H9 (cell line): ENCODE results near the gene MEP1B. TPM values are rescaled to one million over a fixed set of nuclear protein-coding genes. Genes with fewer than 3 reads are reported as not detected.

Experiments
- DNase-seq: peaks from one replicate; pipeline ENCODE4 v3.0.0-alpha.2; 2017
- H2AFZ ChIP-seq: one replicate; pipeline ENCODE4 v1.6.1; 2013; ENCODE audit warnings: mild to moderate bottlenecking, low read length, control low read depth, moderate library complexity
- H2AK5ac ChIP-seq: 2 replicates; pipeline ENCODE4 v1.6.1; 2013; ENCODE audit warnings: low read length, control low read depth, mixed read lengths; ENCODE audit not compliant: insufficient read length
- H2BK120ac ChIP-seq: one replicate; pipeline ENCODE4 v1.6.1; 2013; ENCODE audit warnings: low read depth, mild to moderate bottlenecking, low read length, control low read depth, inconsistent platforms; ENCODE audit not compliant: poor library complexity, severe bottlenecking
- H2BK12ac ChIP-seq: 2 replicates; pipeline ENCODE4 v1.6.1; 2013; ENCODE audit warnings: low read length, control low read depth, mixed read lengths, low read depth; ENCODE audit not compliant: insufficient read length
- H2BK15ac ChIP-seq: 2 replicates; pipeline ENCODE4 v1.6.1; 2013; ENCODE audit warnings: low read depth, low read length, control low read depth
- H2BK20ac ChIP-seq: one replicate; pipeline ENCODE4 v1.6.1; 2013; ENCODE audit warnings: low read depth, mild to moderate bottlenecking, low read length, control low read depth, inconsistent platforms; ENCODE audit not compliant: poor library complexity, severe bottlenecking
- H2BK5ac ChIP-seq: 2 replicates; pipeline ENCODE4 v1.6.1; 2013; ENCODE audit warnings: low read length, control low read depth, mixed read lengths; ENCODE audit not compliant: insufficient read length
- H3K14ac ChIP-seq: 2 replicates; pipeline ENCODE4 v1.6.1; 2013; ENCODE audit warnings: low read length, control low read depth; ENCODE audit not compliant: insufficient read depth
- H3K18ac ChIP-seq: 2 replicates; pipeline ENCODE4 v1.6.1; 2013; ENCODE audit warnings: low read depth, mild to moderate bottlenecking, mixed read lengths, low read length, control low read depth; ENCODE audit not compliant: insufficient read length
- H3K23ac ChIP-seq: 2 replicates; pipeline ENCODE4 v1.6.1; 2013; ENCODE audit warnings: low read length, control low read depth, mixed read lengths, low read depth; ENCODE audit not compliant: insufficient read length
- H3K23me2 ChIP-seq: 2 replicates; pipeline ENCODE4 v1.6.1; 2013; ENCODE audit warnings: low read depth, mild to moderate bottlenecking, mixed read lengths, low read length, control low read depth; ENCODE audit not compliant: insufficient read length, poor library complexity, severe bottlenecking
- H3K27ac ChIP-seq: 2 replicates; pipeline ENCODE4 v1.5.1; 2013; ENCODE audit warnings: low read length, control low read depth, mixed read lengths, low read depth; ENCODE audit not compliant: insufficient read length
- H3K27me3 ChIP-seq: 2 replicates; pipeline ENCODE4 v1.6.1; 2013; ENCODE audit warnings: low read length, control low read depth, inconsistent platforms; ENCODE audit not compliant: insufficient read depth
- H3K4ac ChIP-seq: 2 replicates; pipeline ENCODE4 v1.6.1; 2013; ENCODE audit warnings: low read depth, mild to moderate bottlenecking, control low read depth, inconsistent platforms, low read length, moderate library complexity
- H3K4me1 ChIP-seq: 2 replicates; pipeline ENCODE4 v1.6.1; 2013; ENCODE audit warnings: low read length, control low read depth, inconsistent platforms; ENCODE audit not compliant: insufficient read depth
- H3K4me2 ChIP-seq: 2 replicates; pipeline ENCODE4 v1.6.1; 2013; ENCODE audit warnings: low read length, control low read depth, mixed read lengths; ENCODE audit not compliant: insufficient read length, insufficient read depth
- H3K56ac ChIP-seq: 2 replicates; pipeline ENCODE4 v1.6.1; 2013; ENCODE audit warnings: low read depth, mild to moderate bottlenecking, mixed read lengths, low read length, control low read depth; ENCODE audit not compliant: insufficient read length
- H3K79me1 ChIP-seq: 2 replicates; pipeline ENCODE4 v1.6.1; 2013; ENCODE audit warnings: low read depth, mild to moderate bottlenecking, moderate library complexity, low read length, control low read depth, inconsistent platforms; ENCODE audit not compliant: insufficient read depth, poor library complexity, severe bottlenecking
- H3K79me2 ChIP-seq: 2 replicates; pipeline ENCODE4 v1.6.1; 2013; ENCODE audit warnings: low read length, control low read depth, inconsistent platforms; ENCODE audit not compliant: insufficient read depth
- H3K9ac ChIP-seq: 2 replicates; pipeline ENCODE4 v1.6.1; 2013; ENCODE audit warnings: low read length, control low read depth, mixed read lengths; ENCODE audit not compliant: insufficient read length; ENCODE audit errors: extremely low read depth
- H3K9me3 ChIP-seq: one replicate; pipeline ENCODE4 v1.6.1; 2013; ENCODE audit warnings: low read depth, low read length, inconsistent platforms; ENCODE audit not compliant: control insufficient read depth
- H3T11ph ChIP-seq: one replicate; pipeline ENCODE4 v1.6.1; 2013; ENCODE audit warnings: mild to moderate bottlenecking, low read length, control low read depth, inconsistent platforms
- H4K20me1 ChIP-seq: one replicate; pipeline ENCODE4 v1.6.1; 2013; ENCODE audit not compliant: control insufficient read depth, insufficient read length, insufficient read depth
- H4K5ac ChIP-seq: 2 replicates; pipeline ENCODE4 v1.6.1; 2013; ENCODE audit warnings: low read depth, mild to moderate bottlenecking, mixed read lengths, low read length, control low read depth; ENCODE audit not compliant: insufficient read length
- H4K8ac ChIP-seq: replicated peaks from 2 replicates; pipeline ENCODE4 v1.6.1; 2013; ENCODE audit warnings: low read length, control low read depth, mixed read lengths, low read depth; ENCODE audit not compliant: insufficient read length
- H4K91ac ChIP-seq: 2 replicates; pipeline ENCODE4 v1.6.1; 2013; ENCODE audit warnings: low read depth, mild to moderate bottlenecking, moderate library complexity, mixed read lengths, low read length, control low read depth; ENCODE audit not compliant: insufficient read length
- H3K27ac Mint-ChIP-seq, 3 experiments: 2 replicates in 2 of 3; 3 replicates in 1 of 3; pipeline ENCODE4 v1.8.0; 2020 to 2021; ENCODE audit warnings: mixed read lengths in 3 of 3, mild to moderate bottlenecking in 1 of 3, moderate library complexity in 1 of 3
- H3K27me3 Mint-ChIP-seq: 2 replicates; pipeline ENCODE4 v1.8.0; 2021; ENCODE audit warnings: low read depth, mild to moderate bottlenecking, moderate library complexity, mixed read lengths
- H3K36me3 Mint-ChIP-seq, 3 experiments: 2 replicates in 2 of 3; 3 replicates in 1 of 3; pipeline ENCODE4 v1.8.0; 2020 to 2021; ENCODE audit warnings: low read depth in 3 of 3, mixed read lengths in 3 of 3; ENCODE audit not compliant: insufficient read depth in 1 of 3
- H3K4me1 Mint-ChIP-seq, 2 experiments: 2 replicates each; pipeline ENCODE4 v1.8.0; 2020; ENCODE audit warnings: mixed read lengths in 2 of 2
- H3K4me3 Mint-ChIP-seq, 2 experiments: 2 replicates in 1 of 2; 3 replicates in 1 of 2; pipeline ENCODE4 v1.8.0; 2020 to 2021; ENCODE audit warnings: mild to moderate bottlenecking in 2 of 2, mixed read lengths in 2 of 2, moderate library complexity in 1 of 2
- H3K9me3 Mint-ChIP-seq, 2 experiments: 2 replicates in 1 of 2; 3 replicates in 1 of 2; pipeline ENCODE4 v1.8.0; 2020; ENCODE audit warnings: mild to moderate bottlenecking in 2 of 2, mixed read lengths in 2 of 2, moderate library complexity in 1 of 2
- CTCF ChIP-seq: fragments of 200-600 bp; sonication (generic); conservative IDR thresholded peaks from 3 replicates; pipeline ENCODE4 v1.8.0; 2021; ENCODE audit warnings: antibody characterized with exemption, mild to moderate bottlenecking
- WGBS: extraction: QIAGEN DNeasy Blood & Tissue Kit; methylation state at CpG from one replicate; pipeline ENCODE4 v1.1.7; 2013; ENCODE audit warnings: missing lambda C conversion rate, low lambda C conversion rate, mixed read lengths; ENCODE audit not compliant: insufficient read length; ENCODE audit errors: extremely low coverage; 5-methylcytosine and 5-hydroxymethylcytosine counted together
- total RNA-seq: library from RNA; stranded (reverse); gene quantifications from 2 replicates; pipeline ENCODE4 v1.2.1, GENCODE V29; 2021

MEP1B gene
- total RNA-seq, 1 experiment from 2014 or later: not detected

DNA sequence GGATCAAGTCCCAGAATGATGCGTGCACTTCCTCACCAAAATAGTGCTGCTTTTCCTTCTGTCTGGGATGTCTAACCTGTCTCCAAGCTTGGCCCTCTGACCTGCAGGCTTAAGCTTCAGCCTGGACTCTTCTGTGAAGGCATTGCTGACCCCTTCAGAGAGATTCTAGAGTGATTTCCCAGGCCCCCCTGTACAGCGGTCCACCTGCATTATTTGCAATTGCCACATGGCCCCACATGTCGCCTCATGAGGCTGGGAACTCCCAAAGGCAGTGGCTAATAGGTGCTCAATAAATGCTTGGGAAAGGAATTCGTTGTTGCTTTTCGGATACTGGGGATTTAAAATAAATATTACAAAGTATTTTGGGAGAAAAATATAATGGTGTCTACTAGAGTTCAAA, 32.3 kb upstream of the MEP1B start:
- Histone ChIP-seq H2AFZ (no peak overlapping the region), H3K79me1 (no peaks in the 10 kb centered on the region), H4K8ac (no peak overlapping the region), H3K4me1 (no peaks in the 10 kb centered on the region), H4K5ac (no peak overlapping the region), H3K9ac (no peak overlapping the region), H2BK120ac (no peak overlapping the region), H3K4me2 (no peak overlapping the region), H3K9me3 (no peaks in the 10 kb centered on the region), H2BK15ac (no peak overlapping the region), H3K23ac (no peak overlapping the region), H3K27me3 (no peaks in the 10 kb centered on the region), H3K18ac (no peak overlapping the region), H3K4ac (no peak overlapping the region), H3K23me2 (no peaks in the 10 kb centered on the region), H3K79me2 (no peaks in the 10 kb centered on the region), H3K27ac (no peak overlapping the region), H2BK12ac (no peak overlapping the region), H2BK5ac (no peak overlapping the region), H3T11ph (no peak overlapping the region), H2BK20ac (no peak overlapping the region), H3K14ac (no peak overlapping the region), H4K20me1 (no peaks in the 10 kb centered on the region), H4K91ac (no peak overlapping the region), H3K56ac (no peak overlapping the region), H2AK5ac (no peak overlapping the region)
- no peak for TF ChIP-seq CTCF
- DNase-seq: no peak
- WGBS: no CpG with 5 or more reads among the region's 5 CpGs
- Mint-ChIP-seq H3K4me3 (no peak overlapping the region; a peak in 1 of 5 replicates), H3K27me3 (peaks cover 5% of the 10 kb centered on the region), H3K9me3 (no peaks in the 10 kb centered on the region; a peak in 1 of 5 replicates), H3K27ac (no peak overlapping the region), H3K4me1 (peaks cover 9% of the 10 kb centered on the region in 2 experiments), H3K36me3 (no peaks in the 10 kb centered on the region)
